Non-pigmented ciliary epithelial cell (primary cell): Measurements from ENCODE around the gene DOCK9.

Experiments
- DNase-seq: peaks from one replicate; pipeline ENCODE4 v3.0.0-alpha.2; 2010; ENCODE audit warnings: low read depth

Gene DOCK9

GRCh38 chr13:98977568-98978265 lies at the start of gene DOCK9:
TSS of gene DOCK9 (minus strand) at chr13:98978064. CDS start at chr13:98977909, 155 bp downstream.
- no peak for DNase-seq

- DNase-seq, result no peak
Observed at GRCh38 chr13:99027260-99027659, 49.4 kb upstream of the DOCK9 start.

GRCh38 chr13:99022941-99023340 lies 45.1 kb upstream of the DOCK9 start:
- DNase-seq, result no peak

- DNase-seq, result peak; percentile 50
Observed at GRCh38 chr13:99018418-99019180, 40.7 kb upstream of the DOCK9 start.

- no peak for DNase-seq
Observed at GRCh38 chr13:99015606-99016490, 38.0 kb upstream of the DOCK9 start.

GRCh38 chr13:99014522-99014921 lies 36.7 kb upstream of the DOCK9 start:
- no peak for DNase-seq

- DNase-seq, result no peak
Observed at GRCh38 chr13:99013951-99014350, 36.1 kb upstream of the DOCK9 start.

- no peak for DNase-seq
Observed at GRCh38 chr13:99012539-99012938, 34.7 kb upstream of the DOCK9 start.

- no peak for DNase-seq
Observed at GRCh38 chr13:99009987-99010551, 32.2 kb upstream of the DOCK9 start.

- no peak for DNase-seq
Observed at GRCh38 chr13:99008577-99008976, 30.7 kb upstream of the DOCK9 start.

GRCh38 chr13:99007414-99007986 lies 29.6 kb upstream of the DOCK9 start:
- no peak for DNase-seq

- no peak for DNase-seq
Observed at GRCh38 chr13:99005609-99006008, 27.7 kb upstream of the DOCK9 start.

GRCh38 chr13:99004978-99005377 lies 27.1 kb upstream of the DOCK9 start:
- DNase-seq, result no peak

GRCh38 chr13:99003851-99004471 lies 26.1 kb upstream of the DOCK9 start:
- no peak for DNase-seq

- no peak for DNase-seq
Observed at GRCh38 chr13:99003186-99003585, 25.3 kb upstream of the DOCK9 start.

- DNase-seq, result no peak
Observed at GRCh38 chr13:99002172-99002710, 24.4 kb upstream of the DOCK9 start.

- DNase-seq, result no peak
Observed at GRCh38 chr13:99000137-99000536, 22.3 kb upstream of the DOCK9 start.

- DNase-seq, result no peak
Observed at GRCh38 chr13:98999639-98999952, 21.7 kb upstream of the DOCK9 start.

- DNase-seq, result no peak
Observed at GRCh38 chr13:98998831-98999638, 21.2 kb upstream of the DOCK9 start.
